Jurkat, Clone E6-1 (cell line): ENCODE results near the gene PARD3.

Experiments used
- DNase-seq: peaks from one replicate; pipeline ENCODE4 v3.0.0-alpha.2; 2011; ENCODE audit warnings: low read depth, low spot score
- H3K4me3 ChIP-seq: 2 replicates; pipeline ENCODE4 v1.5.1; 2011; ENCODE audit warnings: mild to moderate bottlenecking, low read length, control low read depth, moderate library complexity

PARD3 gene

GRCh38 chr10:34826857-34827766 lies 12.0 kb upstream of the PARD3 start:
- H3K4me3 ChIP-seq, result no peak overlapping the region
- DNase-seq, result no peak

GRCh38 chr10:34826221-34826620 lies 11.1 kb upstream of the PARD3 start:
- DNase-seq, result no peak
- H3K4me3 ChIP-seq, result no peak overlapping the region

- no peak for DNase-seq
- H3K4me3 ChIP-seq, result no peak overlapping the region
Observed at GRCh38 chr10:34825414-34825813, 10.3 kb upstream of the PARD3 start.

GRCh38 chr10:34824870-34825269 lies 9.8 kb upstream of the PARD3 start:
- no peak overlapping the region for H3K4me3 ChIP-seq
- no peak for DNase-seq

GRCh38 chr10:34821587-34822585 lies 6.8 kb upstream of the PARD3 start:
- no peak for DNase-seq
- no peak overlapping the region for H3K4me3 ChIP-seq

- DNase-seq, result no peak
- H3K4me3 ChIP-seq, result no peak overlapping the region
Observed at GRCh38 chr10:34817586-34817985, 2.5 kb upstream of the PARD3 start.

GRCh38 chr10:34817054-34817453 lies 2.0 kb upstream of the PARD3 start:
- no peak for DNase-seq
- no peak overlapping the region for H3K4me3 ChIP-seq

- no peak for DNase-seq
- no peak overlapping the region for H3K4me3 ChIP-seq
Observed at GRCh38 chr10:34816501-34817002, 1.5 kb upstream of the PARD3 start.

GRCh38 chr10:34816085-34816496 lies 995 bp upstream of the PARD3 start:
- DNase-seq, result no peak
- H3K4me3 ChIP-seq, result peak overlapping the region; percentile 67

GRCh38 chr10:34814913-34815184 lies 247 bp downstream of the PARD3 start:
- no peak for DNase-seq
- H3K4me3 ChIP-seq, result peak overlapping the region; percentile 67

- peak overlapping the region; percentile 67 for H3K4me3 ChIP-seq
Observed at GRCh38 chr10:34814223-34814912, 728 bp downstream of the PARD3 start.

GRCh38 chr10:34813626-34814222 lies 1.4 kb downstream of the PARD3 start:
- H3K4me3 ChIP-seq, result peak overlapping the region; percentile 67
- DNase-seq, result no peak

More at GRCh38 chr10:34814223-34814912, 728 bp downstream of the PARD3 start:
- no peak for DNase-seq

GRCh38 chr10:34812771-34813170 lies 2.3 kb downstream of the PARD3 start:
- DNase-seq, result no peak
- no peak overlapping the region for H3K4me3 ChIP-seq

- no peak overlapping the region for H3K4me3 ChIP-seq
- DNase-seq, result no peak
Observed at GRCh38 chr10:34811968-34812514, 3.1 kb downstream of the PARD3 start.

- no peak for DNase-seq
- H3K4me3 ChIP-seq, result no peak overlapping the region
Observed at GRCh38 chr10:34811126-34811967, 3.7 kb downstream of the PARD3 start.

GRCh38 chr10:34809796-34810195 lies 5.3 kb downstream of the PARD3 start:
- H3K4me3 ChIP-seq, result no peak overlapping the region
- no peak for DNase-seq

GRCh38 chr10:34808801-34809745 lies 6.0 kb downstream of the PARD3 start:
- DNase-seq, result peak; percentile 38

More at GRCh38 chr10:34808801-34809745, 6.0 kb downstream of the PARD3 start:
- peak overlapping the region; percentile 32 for H3K4me3 ChIP-seq
